HepG2 (cell line): ENCODE results near the gene NEBL. TPM values are rescaled to one million over a fixed set of nuclear protein-coding genes. Genes with fewer than 3 reads are reported as not detected.

ENCODE experiments used
- ATAC-seq: fragments of 200-7000 bp; cut with Tn5 transposase; 3 replicates; pipeline ENCODE4 v1.9.1; 2020; ENCODE audit warnings: mild to moderate bottlenecking, moderate library complexity
- BruUV-seq: library from RNA; stranded (reverse); fragments of 400-500 nt; replicated peaks from 2 replicates; lab custom pipeline; 2021; lab: Mats Ljungman, UMichigan
- CTCF ChIA-PET: fragments of 300-600 bp; formaldehyde crosslinking; extraction: SDS; loops from one replicate; lab custom pipeline; 2021; ENCODE audit warnings: low total read pairs, inconsistent platforms, low intra/inter-chr PET ratio; lab: Yijun Ruan, JAX
- POLR2A ChIA-PET: fragments of 350-600 bp; sonication (Branson Sonifier 250); formaldehyde crosslinking; loops from one replicate; lab custom pipeline; 2020; ENCODE audit warnings: antibody characterized with exemption, inconsistent platforms; lab: Yijun Ruan, JAX
- DNase-seq: peaks from one replicate; pipeline ENCODE4 v3.0.0-alpha.2; 2015; ENCODE audit warnings: low spot score
- FAIRE-seq: peaks from 3 replicates; lab custom pipeline; 2011; peaks lifted over from hg19 to GRCh38; lab: Jason Lieb, UNC
- H2AFZ ChIP-seq: one replicate; pipeline ENCODE4 v1.6.1; 2011; ENCODE audit warnings: low read length, inconsistent platforms
- H3K27ac ChIP-seq: fragments of 300-600 bp; 3 replicates; pipeline ENCODE4 v1.8.0; 2011; ENCODE audit warnings: mixed run types, mild to moderate bottlenecking, mixed read lengths, low read length, inconsistent platforms; ENCODE audit not compliant: insufficient read depth; ENCODE audit errors: extremely low read length
- H3K27me3 ChIP-seq, 2 experiments: fragments of 200-600 bp in 1 of 2; 2 replicates in 1 of 2; 3 replicates in 1 of 2; pipeline versions ENCODE4 v1.6.0 to v1.8.0; 2011; ENCODE audit warnings: low read length in 2 of 2, mild to moderate bottlenecking in 2 of 2, moderate library complexity in 2 of 2, inconsistent platforms in 1 of 2; ENCODE audit not compliant: insufficient read depth in 2 of 2, control insufficient read depth in 1 of 2
- H3K36me3 ChIP-seq, 2 experiments: fragments of 200-600 bp in 1 of 2; replicated peaks in 1 of 2; 2 replicates in 1 of 2; 3 replicates in 1 of 2; pipeline versions ENCODE4 v1.5.1 to v1.8.0; 2011; ENCODE audit warnings: low read length in 2 of 2, inconsistent platforms in 1 of 2; ENCODE audit not compliant: insufficient read depth in 2 of 2, control insufficient read depth in 1 of 2
- H3K4me1 ChIP-seq: 2 replicates; pipeline ENCODE4 v1.5.1; 2012; ENCODE audit warnings: low read length, inconsistent platforms; ENCODE audit not compliant: insufficient read depth
- H3K4me2 ChIP-seq: 2 replicates; pipeline ENCODE4 v1.6.0; 2011; ENCODE audit warnings: low read depth, low read length, inconsistent platforms
- H3K4me3 ChIP-seq, 3 experiments: fragments of 200-600 bp in 1 of 3; sonication (generic), shearing (Covaris generic) in 1 of 3; replicated peaks in 1 of 3; 2 replicates each; pipeline ENCODE4 v1.5.1; 2011 to 2016; ENCODE audit warnings: low read length in 3 of 3, inconsistent platforms in 2 of 3, low read depth in 2 of 3, mild to moderate bottlenecking in 2 of 3, control low read depth in 1 of 3, mixed read lengths in 1 of 3; ENCODE audit not compliant: insufficient read depth in 1 of 3
- H3K79me2 ChIP-seq: one replicate; pipeline ENCODE4 v1.6.1; 2011; ENCODE audit warnings: low read length, inconsistent platforms; ENCODE audit not compliant: insufficient read depth
- H3K9ac ChIP-seq: 2 replicates; pipeline ENCODE4 v1.6.0; 2011; ENCODE audit warnings: mild to moderate bottlenecking, low read depth, low read length, inconsistent platforms; ENCODE audit not compliant: insufficient read depth
- H3K9me3 ChIP-seq: 2 replicates; pipeline ENCODE4 v1.5.1; 2012; ENCODE audit warnings: mild to moderate bottlenecking, low read length
- H4K20me1 ChIP-seq: 2 replicates; pipeline ENCODE4 v1.6.0; 2011; ENCODE audit warnings: inconsistent platforms, mild to moderate bottlenecking, low read length, moderate library complexity; ENCODE audit not compliant: insufficient read depth
- BORCS8-MEF2B ChIP-seq: sonication (generic); formaldehyde crosslinking; IDR thresholded peaks from 2 replicates; pipeline ENCODE4 v1.8.0; 2022; ENCODE audit warnings: mild to moderate bottlenecking, missing genetic modification reagents
- DRAP1 ChIP-seq: IDR thresholded peaks from 2 replicates; pipeline ENCODE4 v1.6.1; 2016; ENCODE audit warnings: missing genetic modification reagents, missing compliant biosample characterization
- ESRRA ChIP-seq: sonication (generic); formaldehyde crosslinking; IDR thresholded peaks from 2 replicates; pipeline ENCODE4 v1.5.1; 2020; ENCODE audit warnings: mild to moderate bottlenecking, low read depth, missing genetic modification reagents
- FUBP1 ChIP-seq: sonication (generic); formaldehyde crosslinking; IDR thresholded peaks from 2 replicates; pipeline ENCODE4 v1.5.1; 2020; ENCODE audit warnings: missing genetic modification reagents, mild to moderate bottlenecking, borderline replicate concordance
- HOMEZ ChIP-seq: IDR thresholded peaks from 2 replicates; pipeline ENCODE4 v1.6.1; 2016; ENCODE audit warnings: low read depth
- NFATC3 ChIP-seq: sonication (generic); formaldehyde crosslinking; IDR thresholded peaks from 2 replicates; pipeline ENCODE4 v1.5.1; 2020; ENCODE audit warnings: mild to moderate bottlenecking, missing genetic modification reagents
- NR2F1 ChIP-seq, 2 experiments: fragments of 450-650 bp in 1 of 2; formaldehyde crosslinking in 1 of 2; IDR thresholded peaks; 2 replicates each; pipeline versions ENCODE4 v1.5.0 to v1.6.1; 2016 to 2020; ENCODE audit warnings: mild to moderate bottlenecking in 1 of 2, missing compliant biosample characterization in 1 of 2, missing genetic modification reagents in 1 of 2, moderate library complexity in 1 of 2
- PRPF4 ChIP-seq: fragments of 200-400 bp; formaldehyde crosslinking; IDR thresholded peaks from 2 replicates; pipeline ENCODE4 v1.6.1; 2016; ENCODE audit warnings: low read length, low read depth; ENCODE audit not compliant: poor library complexity, severe bottlenecking
- REXO4 ChIP-seq: sonication (generic); formaldehyde crosslinking; IDR thresholded peaks from 2 replicates; pipeline ENCODE4 v1.8.0; 2022; ENCODE audit warnings: missing genetic modification reagents, mild to moderate bottlenecking, borderline replicate concordance
- TAF1 ChIP-seq: sonication (generic); formaldehyde crosslinking; IDR thresholded peaks from 2 replicates; pipeline ENCODE4 v1.4.0; 2020; ENCODE audit warnings: missing genetic modification reagents
- TCF12 ChIP-seq, 2 experiments: fragments of 450-650 bp in 1 of 2; sonication (generic) in 1 of 2; formaldehyde crosslinking in 1 of 2; IDR thresholded peaks; 2 replicates each; pipeline versions ENCODE4 v1.6.1 to v1.8.0; 2017 to 2022; ENCODE audit warnings: antibody characterized with exemption in 1 of 2, mild to moderate bottlenecking in 1 of 2, missing genetic modification reagents in 1 of 2, moderate library complexity in 1 of 2
- U2AF2 ChIP-seq: fragments of 200-400 bp; formaldehyde crosslinking; IDR thresholded peaks from 2 replicates; pipeline ENCODE4 v1.6.1; 2017; ENCODE audit warnings: low read depth, mild to moderate bottlenecking, low read length
- ZBTB25 ChIP-seq: IDR thresholded peaks from 2 replicates; pipeline ENCODE4 v1.6.1; 2018; ENCODE audit warnings: missing genetic modification reagents
- ZNF124 ChIP-seq: sonication (generic); formaldehyde crosslinking; IDR thresholded peaks from 2 replicates; pipeline ENCODE4 v1.4.0; 2020; ENCODE audit warnings: missing genetic modification reagents
- ZNF18 ChIP-seq: sonication (generic); formaldehyde crosslinking; IDR thresholded peaks from 2 replicates; pipeline ENCODE4 v1.8.0; 2022; ENCODE audit warnings: mild to moderate bottlenecking, missing genetic modification reagents; ENCODE audit not compliant: insufficient replicate concordance
- ZNF329 ChIP-seq: sonication (generic); formaldehyde crosslinking; IDR thresholded peaks from 2 replicates; pipeline ENCODE4 v1.9.0; 2021; ENCODE audit warnings: low read depth, mild to moderate bottlenecking, missing genetic modification reagents
- ZNF703 ChIP-seq: sonication (generic); formaldehyde crosslinking; IDR thresholded peaks from 2 replicates; pipeline ENCODE4 v1.5.1; 2020; ENCODE audit warnings: missing genetic modification reagents, mild to moderate bottlenecking, moderate library complexity, borderline replicate concordance
- ZNF878 ChIP-seq: sonication (generic); formaldehyde crosslinking; IDR thresholded peaks from 2 replicates; pipeline ENCODE4 v1.8.1; 2023; ENCODE audit warnings: mild to moderate bottlenecking, missing genetic modification reagents, moderate library complexity
- WGBS: methylation state at CpG from one replicate; pipeline ENCODE4 v1.1.6; 2017; ENCODE audit warnings: low lambda C conversion rate; 5-methylcytosine and 5-hydroxymethylcytosine counted together
- in situ Hi-C: cut with HindIII; loops from 2 replicates; pipeline ENCODE4 v1.10.0; 2017; ENCODE audit warnings: low pct_unique_long_range_greater_than_20kb; ENCODE audit not compliant: extremely low pct_ligation_motif_present
- intact Hi-C: fragments of 100-400 bp; cut with micrococcal nuclease; formaldehyde crosslinking; loops from one replicate; pipeline ENCODE4 v1.10.0; 2022; ENCODE audit not compliant: unreplicated experiment
- polyA plus RNA-seq, 8 experiments: library from polyadenylated mRNA; depleted of rRNA in 3 of 8; stranded (reverse) in 7 of 8; unstranded in 1 of 8; fragments of >200 nt; fragmentation: Illumina TruSeq in 4 of 8; extraction: Trizol in 4 of 8; gene quantifications; 2 replicates each; pipeline versions ENCODE4 v1.2.1 to v1.2.3, GENCODE V29; 2011 to 2016; ENCODE audit warnings: low read depth in 4 of 8, missing spikeins in 1 of 8, mixed read lengths in 1 of 8; ENCODE audit not compliant: insufficient read depth in 1 of 8
- total RNA-seq, 5 experiments: library from RNA; depleted of rRNA; stranded (reverse); fragments of >200 nt; fragmentation: Illumina TruSeq; extraction: Trizol; gene quantifications; 2 replicates each; pipeline ENCODE4 v1.2.3, GENCODE V29; 2016; ENCODE audit warnings: low read depth in 1 of 5

NEBL gene
- total and polyA plus RNA-seq, 2 of the 13 experiments (the other 11 are each of a cell fraction or from before 2014, with no cell fraction given), result not detected

- no peak for TF ChIP-seq ZNF124 (CRISPR knock-in tag)
- no peak for TF ChIP-seq FUBP1 (CRISPR knock-in tag)
- TF ChIP-seq DRAP1 (CRISPR knock-in tag), result no peak
- TF ChIP-seq PRPF4, result no peak
- no peak for TF ChIP-seq TAF1 (CRISPR knock-in tag)
- TF ChIP-seq HOMEZ (CRISPR knock-in tag), result no peak
- TF ChIP-seq BORCS8-MEF2B (CRISPR knock-in tag), result no peak
- no peak for TF ChIP-seq U2AF2
- no peak for TF ChIP-seq NR2F1 (CRISPR knock-in tag; IDR thresholded peaks at IDR 0.05)
- TF ChIP-seq ESRRA (CRISPR knock-in tag), result no peak
- no peak for TF ChIP-seq ZNF329
- no peak for TF ChIP-seq REXO4
- no peak for TF ChIP-seq ZNF18 (CRISPR knock-in tag)
- no peak for TF ChIP-seq ZNF878 (CRISPR knock-in tag)
- TF ChIP-seq ZBTB25 (CRISPR knock-in tag), result no peak
- no peak for TF ChIP-seq ZNF703 (CRISPR knock-in tag)
- TF ChIP-seq NFATC3 (CRISPR knock-in tag), result no peak
- no peak for TF ChIP-seq TCF12 (IDR thresholded peaks at IDR 0.05)
- no peak for TF ChIP-seq TCF12 (CRISPR knock-in tag; IDR thresholded peaks at IDR 0.05)
- intact Hi-C loops, result no loop called here
- H2AFZ ChIP-seq, result no peak overlapping the region
Measured at GRCh38 chr10:20879136-20879535, 18.0 kb downstream of the NEBL start.

More at GRCh38 chr10:20879136-20879535, 18.0 kb downstream of the NEBL start:
- CTCF ChIA-PET, result no interaction called here
- ATAC-seq, result no peak
- no peak overlapping the region for H3K9ac ChIP-seq
- in situ Hi-C loops, result no loop called here
- BruUV-seq, result no TSS peak
- no peaks in the 10 kb centered on the region for H3K27me3 ChIP-seq
- H3K4me2 ChIP-seq, result no peak overlapping the region
- WGBS, result 24% methylated on average over 2 of the region's 2 CpGs
- POLR2A ChIA-PET, result no interaction called here
- no peak overlapping the region for H3K27ac ChIP-seq
- FAIRE-seq, result no peak
- H4K20me1 ChIP-seq, result no peaks in the 10 kb centered on the region
- DNase-seq, result no peak
- H3K36me3 ChIP-seq, result no peaks in the 10 kb centered on the region
- no peaks in the 10 kb centered on the region for H3K4me1 ChIP-seq
- H3K9me3 ChIP-seq, result no peaks in the 10 kb centered on the region
- no peak overlapping the region for H3K4me3 ChIP-seq
- H3K79me2 ChIP-seq, result no peaks in the 10 kb centered on the region
